HG03520 (cell line): ENCODE data around the gene DECR2.
"Not testable (repeated sequence)": the region's sequence is repeated elsewhere in the genome, so short reads cannot be mapped to it uniquely, and the experiment has no call there.

Experiments used
- ATAC-seq: cut with Tn5 transposase; IDR thresholded peaks from one replicate; pipeline ENCODE4 v1.9.1; 2021; ENCODE audit warnings: mild to moderate bottlenecking, moderate library complexity; ENCODE audit not compliant: unreplicated experiment

The DECR2 gene

DNA sequence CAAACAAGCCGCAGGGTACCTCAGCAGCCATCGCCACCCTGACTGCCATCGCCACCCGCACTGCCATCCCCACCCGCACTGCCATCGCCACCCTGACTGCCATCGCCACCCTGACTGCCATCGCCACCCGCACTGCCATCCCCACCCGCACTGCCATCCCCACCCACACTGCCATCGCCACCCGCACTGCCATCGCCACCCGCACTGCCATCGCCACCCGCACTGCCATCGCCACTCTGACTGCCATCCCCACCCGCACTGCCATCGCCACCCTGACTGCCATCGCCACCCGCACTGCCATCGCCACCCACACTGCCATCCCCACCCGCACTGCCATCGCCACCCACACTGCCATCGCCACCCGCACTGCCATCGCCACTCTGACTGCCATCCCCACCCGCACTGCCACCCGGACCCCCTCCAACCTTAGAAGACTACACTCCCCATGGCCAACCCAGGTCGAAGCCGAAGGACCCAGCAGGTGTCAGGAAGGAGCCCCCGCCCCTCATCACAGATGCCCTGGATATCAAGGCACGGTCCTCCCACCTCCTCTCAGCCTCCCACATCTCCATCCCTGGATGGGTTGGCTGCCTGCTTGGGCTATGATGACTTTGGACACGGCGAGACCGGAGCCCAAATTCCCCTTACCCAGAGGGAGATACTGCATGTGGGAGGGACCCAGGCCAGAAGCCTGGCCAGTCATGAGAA is 23.4 kb upstream of the DECR2 start:
- not testable (repeated sequence) for ATAC-seq

DNA sequence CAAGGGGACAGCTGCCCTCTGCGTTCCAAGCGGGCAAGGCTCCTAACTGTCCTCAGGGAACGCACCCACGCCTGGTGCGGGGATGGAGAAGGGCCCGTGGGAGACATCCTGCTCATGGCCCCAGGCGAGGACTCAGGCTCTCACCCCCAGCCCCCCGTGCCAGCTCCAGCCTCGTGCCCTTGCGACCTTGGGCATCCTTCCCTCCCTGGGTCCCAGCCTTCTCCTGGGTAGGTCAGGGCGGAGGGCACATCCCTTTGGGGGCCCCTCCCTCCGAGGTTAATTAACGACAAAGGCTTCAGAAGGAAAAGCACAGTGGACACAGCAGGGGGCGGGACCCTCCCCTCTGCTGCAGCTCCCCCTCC is 22.9 kb upstream of the DECR2 start:
- ATAC-seq: no peak

DNA sequence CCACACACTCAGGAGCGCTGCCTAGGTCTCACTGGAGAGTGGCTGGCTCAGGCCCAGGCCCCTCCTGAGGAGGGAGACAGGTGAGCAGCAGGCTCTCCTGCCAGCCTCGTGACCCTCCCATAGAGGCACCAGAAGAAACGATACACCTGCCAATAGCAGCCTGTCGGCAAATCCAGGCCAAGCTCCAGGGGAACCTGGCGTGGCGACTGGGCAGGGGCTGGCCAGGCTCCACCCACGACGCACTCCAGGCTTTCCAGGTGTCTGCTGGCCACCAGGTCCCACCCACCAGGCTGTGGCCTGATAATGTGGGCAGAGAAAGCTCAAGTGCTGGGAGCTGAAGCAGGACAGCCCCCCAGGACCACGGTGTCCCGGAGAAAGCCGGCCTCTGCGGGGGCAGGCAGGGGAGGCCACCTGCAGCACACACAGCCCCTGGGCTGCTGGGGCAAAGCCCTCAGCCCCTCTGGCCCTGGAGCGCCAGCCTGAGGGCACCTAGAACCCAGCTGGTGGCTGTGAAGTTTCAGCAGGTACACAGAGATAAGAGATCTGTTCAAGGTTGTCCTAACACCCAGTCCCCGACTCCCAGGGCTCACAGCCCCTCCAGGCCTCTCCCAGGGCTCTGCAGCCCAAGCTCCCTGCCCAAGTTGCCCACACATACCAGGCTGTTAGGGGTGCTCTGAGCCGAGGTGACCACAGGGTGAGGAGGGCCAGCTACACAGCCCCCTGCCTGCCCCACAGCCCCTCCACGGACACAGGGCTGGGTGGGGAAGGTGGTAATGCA is 22.3 kb upstream of the DECR2 start:
- ATAC-seq: no peak

DNA sequence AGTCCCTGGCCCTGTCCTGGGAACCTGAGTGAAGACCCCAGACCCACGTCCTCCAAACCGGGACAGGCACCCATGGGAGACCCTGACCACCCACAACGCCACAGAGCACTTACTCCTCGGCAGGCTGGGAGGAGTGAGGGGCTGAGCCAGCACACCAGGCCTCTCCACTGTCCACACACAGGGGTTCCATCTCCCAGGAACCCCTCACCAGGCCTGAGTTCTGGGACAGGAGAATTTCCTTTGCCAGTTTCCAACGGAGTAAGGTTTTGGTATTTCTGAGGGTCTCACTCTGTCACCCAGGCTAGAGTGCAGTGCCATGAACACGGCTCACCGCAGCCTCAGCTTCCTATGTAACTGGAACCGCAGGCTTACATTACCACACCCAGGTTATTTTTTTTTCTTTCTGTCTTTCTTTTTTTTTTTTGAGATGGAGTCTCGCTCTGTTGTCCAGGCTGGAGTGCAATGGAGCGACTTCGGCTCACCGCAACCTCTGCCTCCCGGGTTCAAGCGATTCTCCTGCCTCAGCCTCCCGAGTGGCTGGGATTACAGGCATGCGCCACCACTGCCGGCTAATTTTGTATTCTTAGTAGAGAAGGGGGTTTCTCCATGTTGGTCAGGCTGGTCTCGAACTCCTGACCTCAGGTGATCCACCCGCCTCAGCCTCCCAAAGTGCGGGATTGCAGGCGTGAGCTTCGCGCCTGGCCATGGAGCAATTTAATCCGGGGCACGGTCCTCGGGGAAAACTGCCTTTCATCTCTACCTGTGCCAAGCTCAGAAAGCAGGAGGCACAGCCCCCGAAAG is 21.5 kb upstream of the DECR2 start:
- no peak for ATAC-seq

DNA sequence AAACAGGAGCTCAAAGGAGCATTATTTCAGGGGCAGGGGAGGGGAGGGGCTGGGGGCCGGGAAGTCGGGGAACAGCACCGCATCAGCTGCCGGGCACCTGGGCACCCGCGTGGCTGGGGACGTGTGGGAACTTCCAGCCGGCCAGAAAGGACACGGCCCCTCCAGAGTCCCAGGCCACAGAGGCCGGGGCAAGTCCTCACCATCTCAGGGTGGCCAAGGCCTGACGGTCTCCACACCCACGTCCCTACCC is 21.0 kb upstream of the DECR2 start:
- ATAC-seq: no peak

DNA sequence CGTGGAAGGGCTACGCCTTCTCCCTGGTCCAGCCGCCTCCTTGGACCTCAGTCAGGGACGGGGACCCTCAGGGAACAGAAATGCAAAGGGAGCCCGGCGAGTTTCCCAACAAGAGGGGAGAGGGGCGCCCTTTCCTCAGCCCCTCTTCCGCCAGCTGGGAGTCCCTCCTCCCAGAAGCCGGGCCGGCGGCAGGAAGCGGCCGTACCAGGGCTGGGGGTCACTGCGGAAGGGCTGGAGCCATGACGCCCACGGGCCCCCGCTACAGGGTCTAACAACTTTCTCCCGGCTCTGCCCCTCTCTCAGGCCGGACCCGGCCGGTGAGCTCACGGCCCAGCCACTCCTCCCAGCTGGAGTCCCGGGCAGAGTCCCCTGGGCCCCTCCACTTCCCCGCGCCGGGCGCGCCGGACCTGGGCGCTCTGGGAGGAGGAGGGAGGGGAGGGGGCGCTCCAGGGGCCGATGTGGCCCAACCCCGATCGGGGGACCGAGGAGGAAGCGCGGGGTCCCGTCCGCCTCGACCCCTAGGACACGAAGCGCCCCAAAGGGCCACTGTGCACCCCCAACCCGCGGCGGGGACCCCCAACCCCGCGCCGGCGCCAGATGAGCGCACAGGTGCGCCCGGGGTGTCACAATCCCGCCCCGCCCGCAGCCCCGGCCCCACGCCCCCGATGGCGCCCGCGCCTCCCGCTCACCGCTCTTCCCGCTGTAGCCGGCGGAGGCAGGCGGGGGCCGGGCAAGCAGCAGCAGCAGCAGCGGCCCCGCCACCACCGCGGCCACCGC is 20.5 kb upstream of the DECR2 start:
- no peak for ATAC-seq

DNA sequence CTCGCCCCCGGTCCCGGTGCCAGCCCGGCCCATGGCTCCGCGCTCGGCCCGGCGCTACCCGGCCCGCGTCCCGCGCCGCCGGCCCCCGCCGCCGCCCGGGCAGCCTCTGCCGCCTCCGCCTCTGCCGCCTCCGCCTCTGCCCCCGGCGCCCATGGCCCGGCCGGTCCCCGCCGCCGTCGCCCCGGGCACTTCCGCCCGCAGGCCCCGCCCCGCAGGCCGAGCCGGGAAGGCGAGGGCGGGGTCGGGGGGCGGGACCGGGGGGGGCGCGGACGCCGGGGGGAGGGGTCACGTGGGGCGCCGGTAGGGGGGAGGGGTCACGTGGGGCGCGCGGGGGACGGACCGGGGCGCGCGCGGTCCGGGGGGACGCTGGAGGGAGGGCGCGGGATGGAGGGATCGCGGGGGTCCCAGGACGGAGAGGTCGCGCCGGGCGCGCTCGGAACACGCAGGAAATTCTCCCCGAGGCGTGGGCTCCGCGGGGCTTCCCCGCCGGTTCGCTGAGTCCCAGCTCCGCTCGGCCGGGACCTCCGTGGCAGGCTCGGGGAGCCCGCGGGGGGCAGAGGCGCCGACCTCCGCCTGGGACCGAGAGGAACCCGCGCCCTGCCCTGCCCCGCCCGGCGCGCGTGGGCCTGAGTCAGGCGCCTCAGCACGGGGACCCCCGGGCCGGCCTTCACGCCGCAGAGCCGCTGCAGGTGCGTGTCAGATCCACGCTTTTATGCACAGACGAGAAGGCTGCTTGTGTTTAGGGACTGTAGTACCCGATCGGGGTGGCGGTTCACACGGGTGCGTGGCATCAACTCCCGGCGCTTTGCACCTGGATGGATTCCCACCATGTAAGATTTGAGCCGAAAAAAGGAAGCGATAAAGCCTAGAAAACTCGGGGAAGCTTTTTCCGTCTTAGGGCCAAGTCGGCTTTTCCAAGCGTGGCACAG is 19.6 kb upstream of the DECR2 start, which contains the start of gene PGAP6:
Gene PGAP6 (minus strand): TSS at position 190 of the 929 bp plus-strand sequence. CDS start 157 bp downstream, at position 33.
- ATAC-seq: no peak

DNA sequence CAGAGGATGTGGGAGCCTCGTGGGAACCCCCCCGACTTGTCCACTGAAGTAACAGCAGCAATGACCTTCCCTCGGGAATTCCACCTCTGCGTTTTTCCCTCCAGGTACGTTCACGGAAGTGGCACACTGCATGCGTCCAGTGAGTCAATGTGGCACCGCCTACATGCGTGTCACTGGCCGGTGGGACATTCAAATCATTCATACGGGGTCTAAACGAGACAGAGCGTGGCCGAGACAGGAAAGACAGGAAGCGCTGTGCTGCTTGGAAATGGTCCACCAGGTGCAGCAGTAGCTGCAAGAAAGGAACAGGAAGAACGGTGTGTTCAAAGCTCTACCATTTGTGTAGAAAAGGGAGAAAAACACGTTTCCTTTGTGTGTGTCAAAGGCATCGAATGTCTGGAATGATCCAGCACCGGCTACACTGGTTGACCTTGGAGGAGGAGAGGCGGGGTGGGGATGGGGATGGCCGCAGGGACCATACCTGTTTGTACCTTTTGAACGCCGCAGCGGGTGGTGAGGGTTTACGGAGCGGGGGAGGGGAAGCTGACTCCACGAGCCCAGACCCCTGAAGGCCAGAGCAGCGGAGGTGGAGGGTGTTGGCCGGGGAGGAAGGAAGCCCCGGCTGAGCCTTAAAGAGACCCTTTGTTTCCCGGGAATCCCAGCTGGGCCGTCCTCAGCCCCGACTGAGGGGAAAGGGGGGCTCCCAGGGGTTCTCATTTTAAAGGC is 18.2 kb upstream of the DECR2 start:
- no peak for ATAC-seq

DNA sequence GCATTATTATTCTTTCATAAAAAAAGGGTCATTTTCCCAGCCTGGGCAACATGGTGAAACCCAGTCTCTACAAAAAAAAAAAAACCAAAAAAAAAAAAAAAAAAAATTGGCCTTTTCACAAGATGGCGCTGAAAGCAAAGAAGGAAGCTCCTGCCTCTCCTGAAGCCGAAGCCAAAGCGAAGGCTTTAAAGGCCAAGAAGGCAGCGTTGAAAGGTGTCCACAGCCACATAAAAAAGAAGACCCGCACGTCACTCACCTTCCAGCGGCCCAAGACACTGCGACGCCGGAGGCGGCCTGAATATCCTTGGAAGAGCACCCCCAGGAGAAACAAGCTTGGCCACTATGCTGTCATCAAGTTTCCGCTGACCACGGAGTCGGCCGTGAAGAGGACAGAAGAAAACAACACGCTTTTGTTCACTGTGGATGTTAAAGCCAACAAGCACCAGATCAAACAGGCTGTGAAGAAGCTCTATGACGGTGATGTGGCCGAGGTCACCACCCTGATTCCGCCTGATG is 15.0 kb upstream of the DECR2 start:
- ATAC-seq: no peak

DNA sequence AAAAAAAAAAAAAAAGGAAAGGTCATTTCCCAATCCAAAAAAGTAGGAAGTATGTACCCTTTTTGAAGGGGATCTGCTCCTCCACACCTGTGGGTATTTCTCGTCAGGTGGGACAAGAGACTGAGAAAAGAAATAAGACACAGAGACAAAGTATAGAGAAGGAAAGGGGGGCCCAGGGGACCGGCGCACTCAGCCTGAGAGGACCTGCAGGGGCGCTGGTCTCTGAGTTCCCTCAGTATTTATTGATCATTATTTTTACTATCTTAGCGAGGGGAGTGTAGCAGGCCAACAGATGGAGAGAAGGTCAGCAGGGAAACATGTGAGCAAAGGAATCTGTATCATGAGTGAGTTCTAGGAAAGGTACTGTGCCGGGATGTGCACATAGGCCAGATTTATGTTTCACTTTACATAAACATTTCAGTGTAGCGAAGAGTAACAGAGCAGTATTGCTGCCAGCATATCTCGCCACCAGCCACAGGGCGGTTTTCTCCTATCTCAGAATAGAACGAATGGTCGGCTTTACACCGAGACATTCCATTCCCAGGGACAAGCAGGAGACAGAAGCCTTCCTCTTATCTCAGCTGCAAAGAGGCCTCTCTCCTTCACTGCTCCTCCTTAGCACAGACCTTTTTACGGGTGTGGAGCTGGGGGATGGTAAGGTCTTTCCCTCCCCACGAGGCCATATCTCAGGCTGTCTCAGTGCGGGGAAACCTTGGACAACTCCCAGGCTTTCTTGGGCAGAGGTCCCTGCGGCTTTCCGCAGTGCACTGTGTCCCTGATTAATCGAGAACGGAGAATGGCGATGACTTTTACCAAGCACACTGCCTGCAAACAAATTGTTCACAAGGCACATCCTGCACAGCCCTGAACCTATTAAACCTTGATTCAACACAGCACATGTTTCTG is 13.7 kb upstream of the DECR2 start:
- ATAC-seq: not testable (repeated sequence)

DNA sequence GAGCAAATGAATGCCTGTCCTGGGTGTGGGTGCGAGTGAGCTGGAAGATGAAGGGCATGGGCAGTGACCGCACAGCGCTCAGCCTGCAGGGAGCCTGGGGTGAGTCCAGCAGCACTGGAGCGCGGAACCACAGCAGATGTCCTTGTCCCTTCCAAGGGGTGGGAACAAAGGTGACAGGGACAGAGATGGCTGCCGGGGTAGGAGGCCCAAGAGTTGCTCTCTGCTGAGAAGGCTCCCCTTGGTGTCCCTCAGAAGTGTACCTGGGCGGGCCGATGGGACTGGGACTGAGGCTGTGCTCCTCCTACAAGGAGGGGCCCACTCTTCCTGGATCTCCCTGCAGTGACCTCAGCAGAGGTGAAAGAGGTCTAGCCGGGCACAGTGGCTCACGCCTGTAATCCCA is 12.3 kb upstream of the DECR2 start:
- no peak for ATAC-seq

DNA sequence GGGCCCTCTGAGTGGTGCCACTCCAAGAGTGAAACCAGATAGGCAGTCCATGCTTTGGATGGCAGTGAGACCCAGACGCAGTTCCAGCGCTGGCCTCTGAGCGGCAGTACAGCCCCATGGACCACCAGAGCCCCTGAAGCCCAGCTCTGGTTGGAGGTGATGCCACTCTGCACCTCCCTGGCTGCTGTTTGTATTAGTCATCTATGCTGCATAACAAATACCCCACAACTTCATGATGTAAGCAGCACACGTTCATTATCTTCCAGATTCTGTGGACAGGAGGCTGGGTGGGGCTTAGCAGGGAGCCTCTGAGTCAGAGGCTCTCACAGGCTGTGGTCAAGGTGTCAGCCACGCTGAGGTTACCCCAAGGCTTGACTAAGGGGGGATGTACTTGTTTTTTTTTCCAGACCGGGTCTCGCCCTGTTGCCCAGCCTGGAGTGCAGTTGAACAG is 9.8 kb upstream of the DECR2 start:
- ATAC-seq: no peak

DNA sequence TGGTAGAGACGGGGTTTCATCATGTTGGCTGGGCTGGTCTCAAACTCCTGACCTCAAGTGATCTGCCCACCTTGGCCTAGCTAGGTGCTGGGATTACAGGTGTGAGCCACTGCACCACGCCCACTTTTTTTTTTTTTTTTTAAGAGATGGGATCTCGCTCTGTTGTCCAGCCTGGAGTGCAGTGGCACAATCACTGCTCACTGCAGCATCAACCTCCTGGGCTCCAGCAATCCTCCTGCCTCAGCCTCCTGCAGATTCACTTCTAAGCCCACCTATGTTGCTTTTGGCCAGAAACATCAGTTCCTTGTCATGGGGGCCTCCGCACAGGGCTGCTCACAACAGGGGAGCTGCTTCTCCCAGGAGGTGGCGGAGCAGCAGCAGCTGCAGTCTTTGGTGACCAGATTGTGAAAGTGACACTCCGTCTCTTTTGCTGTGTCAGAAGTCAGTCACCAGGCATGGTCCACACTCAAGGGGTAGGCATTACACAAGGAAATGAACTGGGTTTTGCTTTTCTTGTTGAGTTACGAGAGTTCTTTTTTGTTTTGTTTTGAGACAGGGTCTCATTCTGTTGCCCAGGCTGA is 9.1 kb upstream of the DECR2 start:
- ATAC-seq: no peak

DNA sequence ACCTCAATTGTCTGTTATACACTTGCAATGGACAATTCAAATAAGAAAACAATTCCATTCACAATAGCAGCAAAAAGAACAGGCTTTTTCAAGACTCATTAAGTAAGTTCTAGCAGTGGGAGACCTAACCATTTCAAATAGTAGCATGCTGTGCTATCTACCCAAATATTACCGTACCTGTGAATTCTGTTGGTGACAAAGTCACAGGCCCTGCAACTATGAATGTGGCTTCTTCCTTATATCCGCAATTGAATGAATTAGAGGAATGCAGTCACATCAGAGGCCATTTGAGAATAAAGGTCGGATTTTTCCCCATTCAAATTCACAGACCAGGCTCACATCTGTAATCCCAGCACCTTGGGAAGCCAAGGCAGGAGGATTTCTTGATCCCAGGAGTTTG is 5.5 kb upstream of the DECR2 start:
- ATAC-seq: no peak

DNA sequence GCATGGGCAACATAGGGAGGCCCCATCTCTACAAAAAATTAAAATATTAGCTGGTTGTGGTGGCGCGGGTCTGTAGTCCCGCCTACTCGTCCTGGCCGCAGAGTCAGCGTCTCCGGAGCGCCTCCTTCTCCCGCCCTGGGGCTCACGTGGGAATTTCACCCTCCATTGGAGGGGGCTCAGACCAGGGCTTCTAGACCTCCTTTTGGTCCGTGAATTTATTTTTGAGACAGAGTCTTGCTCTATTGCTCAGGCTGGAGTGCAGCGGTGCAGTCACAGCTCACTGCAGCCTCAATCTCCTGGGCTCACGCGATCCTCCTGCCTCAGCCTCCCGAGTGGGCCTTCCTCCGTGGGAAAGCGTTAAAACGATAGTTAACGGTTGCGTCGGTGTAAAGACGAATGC is 5.1 kb upstream of the DECR2 start:
- no peak for ATAC-seq

DNA sequence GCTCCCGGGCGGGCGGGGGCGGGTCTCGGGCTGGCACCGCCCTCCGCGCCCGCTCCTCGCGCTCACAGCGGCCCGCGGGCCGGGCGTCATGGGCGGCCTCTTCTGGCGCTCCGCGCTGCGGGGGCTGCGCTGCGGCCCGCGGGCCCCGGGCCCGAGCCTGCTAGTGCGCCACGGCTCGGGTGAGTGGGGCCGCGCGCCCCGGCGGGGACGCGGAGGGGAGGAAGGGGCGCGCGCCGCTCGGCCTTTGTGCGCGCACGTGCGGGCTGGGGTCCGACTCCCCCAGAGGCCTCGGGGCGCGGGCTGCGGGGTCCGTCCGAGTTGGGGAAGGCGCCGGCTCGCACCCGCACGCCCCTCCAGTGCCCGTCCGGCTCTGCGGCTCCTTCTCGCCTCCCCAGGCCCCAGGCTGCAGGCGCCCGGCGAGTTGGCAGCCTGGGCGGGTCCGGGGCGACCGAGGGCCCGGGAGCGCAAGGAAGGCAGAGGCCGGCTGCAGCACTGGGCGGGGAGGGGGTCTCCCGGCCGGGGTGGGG is 4.5 kb upstream of the DECR2 start, which contains the start of gene NME4:
Gene NME4 (plus strand): TSS at position 65 of the 527 bp plus-strand sequence. CDS start 24 bp downstream, at position 89.
- ATAC-seq: no peak

DNA sequence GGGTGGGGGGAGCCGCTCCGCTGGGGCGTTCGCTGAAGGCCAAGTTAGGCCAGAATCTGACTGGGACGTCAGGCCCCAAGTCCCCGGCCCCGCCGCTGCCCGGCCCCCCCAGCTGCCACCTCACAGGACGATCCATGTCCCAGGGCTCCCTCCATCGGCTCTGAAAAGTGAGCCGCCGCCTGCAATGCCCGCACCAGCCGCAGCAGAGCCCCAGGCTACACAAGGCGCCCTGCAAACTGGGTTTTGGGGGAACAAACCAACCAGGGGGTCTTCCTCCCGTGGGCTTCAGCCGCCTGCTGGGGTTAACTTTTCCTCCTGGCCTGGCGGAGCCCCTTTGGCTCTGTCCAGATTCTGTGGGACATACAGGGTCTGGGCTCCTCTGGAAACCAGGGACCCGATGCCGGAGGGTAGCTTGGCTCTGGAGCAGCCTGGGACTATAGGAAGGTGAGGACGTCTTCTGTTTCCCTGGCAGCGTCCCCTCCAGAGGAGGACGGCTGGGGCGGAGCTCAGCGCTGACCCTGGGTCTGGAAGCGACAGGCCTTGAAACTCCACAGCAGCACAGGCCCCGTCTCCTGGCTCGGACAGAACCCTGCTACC is 3.9 kb upstream of the DECR2 start:
- ATAC-seq: no peak
